ENCODE results near the gene IQGAP2. TPM values are rescaled to one million over a fixed set of nuclear protein-coding genes. Genes with fewer than 3 reads are reported as not detected.

IQGAP2 gene
- total RNA-seq, 2 donors from 2014 or later: 15.3 to 17.6 TPM

DNA sequence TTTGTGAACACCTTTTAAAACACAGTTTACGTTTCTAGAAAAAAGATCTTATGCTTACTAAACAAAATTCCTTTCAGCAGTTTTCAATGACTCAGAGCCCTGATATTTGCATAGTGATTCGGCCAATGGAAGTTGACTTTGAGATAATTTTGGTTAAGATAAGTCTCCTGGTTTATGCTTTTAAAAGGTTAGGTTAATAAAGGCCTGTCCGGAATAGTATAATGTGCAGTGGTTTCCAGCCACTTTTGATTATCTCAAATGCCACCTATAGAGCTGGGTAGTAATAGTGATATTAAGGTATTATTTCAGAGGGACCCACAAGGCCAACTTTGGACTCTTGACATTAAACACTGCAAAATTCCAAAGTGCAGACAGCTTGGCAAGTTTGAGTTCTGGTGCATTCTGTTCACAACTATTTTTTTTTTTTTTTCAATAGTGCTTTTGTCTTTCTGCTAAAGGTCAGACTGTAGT, 134.0 kb downstream of the IQGAP2 start:
- TF ChIP-seq, protein P1, sequence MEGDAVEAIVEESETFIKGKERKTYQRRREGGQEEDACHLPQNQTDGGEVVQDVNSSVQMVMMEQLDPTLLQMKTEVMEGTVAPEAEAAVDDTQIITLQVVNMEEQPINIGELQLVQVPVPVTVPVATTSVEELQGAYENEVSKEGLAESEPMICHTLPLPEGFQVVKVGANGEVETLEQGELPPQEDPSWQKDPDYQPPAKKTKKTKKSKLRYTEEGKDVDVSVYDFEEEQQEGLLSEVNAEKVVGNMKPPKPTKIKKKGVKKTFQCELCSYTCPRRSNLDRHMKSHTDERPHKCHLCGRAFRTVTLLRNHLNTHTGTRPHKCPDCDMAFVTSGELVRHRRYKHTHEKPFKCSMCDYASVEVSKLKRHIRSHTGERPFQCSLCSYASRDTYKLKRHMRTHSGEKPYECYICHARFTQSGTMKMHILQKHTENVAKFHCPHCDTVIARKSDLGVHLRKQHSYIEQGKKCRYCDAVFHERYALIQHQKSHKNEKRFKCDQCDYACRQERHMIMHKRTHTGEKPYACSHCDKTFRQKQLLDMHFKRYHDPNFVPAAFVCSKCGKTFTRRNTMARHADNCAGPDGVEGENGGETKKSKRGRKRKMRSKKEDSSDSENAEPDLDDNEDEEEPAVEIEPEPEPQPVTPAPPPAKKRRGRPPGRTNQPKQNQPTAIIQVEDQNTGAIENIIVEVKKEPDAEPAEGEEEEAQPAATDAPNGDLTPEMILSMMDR (IDR thresholded peaks at IDR 0.05): no peak
- no peak overlapping the region for H3K4me3 ChIP-seq
- DNase-seq (ENCODE audit: low spot score) (no peak), ATAC-seq (ENCODE audit: insufficient number of reproducible peaks, low FRiP score, low read depth) (no peak)
- no peaks in the 10 kb centered on the region for H3K4me1 ChIP-seq (ENCODE audit: control insufficient read depth in 1 of 2, low read depth in 2 of 2)
- no peaks in the 10 kb centered on the region for H3K36me3 ChIP-seq
- H3K27ac ChIP-seq: no peak overlapping the region
- no peaks in the 10 kb centered on the region for H3K9me3 ChIP-seq
- H3K27me3 ChIP-seq (replicated peaks; ENCODE audit: insufficient read depth): no peaks in the 10 kb centered on the region

DNA sequence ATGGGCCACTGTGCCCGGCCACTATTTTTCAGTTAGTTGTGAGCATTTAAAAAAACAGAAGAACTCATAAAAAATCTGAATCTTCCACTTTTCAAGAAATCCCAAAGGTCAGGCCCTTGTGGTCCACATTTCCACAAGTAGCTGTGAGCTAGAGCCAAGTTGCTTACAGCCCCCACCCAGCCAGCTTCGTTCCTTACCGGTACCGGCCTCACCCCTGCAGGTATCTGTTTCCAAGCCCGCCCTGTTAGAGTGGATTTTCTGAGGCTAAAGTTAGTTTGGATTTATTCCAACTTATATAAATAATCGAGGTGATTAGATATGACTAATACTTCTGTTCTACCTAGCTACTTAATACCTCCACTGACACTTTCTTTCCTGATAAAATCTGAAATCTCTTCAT, 139.2 kb downstream of the IQGAP2 start:
- Histone ChIP-seq H3K27ac (no peak overlapping the region), H3K27me3 (replicated peaks; ENCODE audit: insufficient read depth) (no peaks in the 10 kb centered on the region), H3K9me3 (no peaks in the 10 kb centered on the region), H3K4me1 (ENCODE audit: control insufficient read depth in 1 of 2, low read depth in 2 of 2) (no peaks in the 10 kb centered on the region), H3K4me3 (no peak overlapping the region), H3K36me3 (no peaks in the 10 kb centered on the region)
- no peak for ATAC-seq (ENCODE audit: insufficient number of reproducible peaks, low FRiP score, low read depth)
- DNase-seq (ENCODE audit: low spot score): no peak
- TF ChIP-seq, protein P1 (IDR thresholded peaks at IDR 0.05): no peak

DNA sequence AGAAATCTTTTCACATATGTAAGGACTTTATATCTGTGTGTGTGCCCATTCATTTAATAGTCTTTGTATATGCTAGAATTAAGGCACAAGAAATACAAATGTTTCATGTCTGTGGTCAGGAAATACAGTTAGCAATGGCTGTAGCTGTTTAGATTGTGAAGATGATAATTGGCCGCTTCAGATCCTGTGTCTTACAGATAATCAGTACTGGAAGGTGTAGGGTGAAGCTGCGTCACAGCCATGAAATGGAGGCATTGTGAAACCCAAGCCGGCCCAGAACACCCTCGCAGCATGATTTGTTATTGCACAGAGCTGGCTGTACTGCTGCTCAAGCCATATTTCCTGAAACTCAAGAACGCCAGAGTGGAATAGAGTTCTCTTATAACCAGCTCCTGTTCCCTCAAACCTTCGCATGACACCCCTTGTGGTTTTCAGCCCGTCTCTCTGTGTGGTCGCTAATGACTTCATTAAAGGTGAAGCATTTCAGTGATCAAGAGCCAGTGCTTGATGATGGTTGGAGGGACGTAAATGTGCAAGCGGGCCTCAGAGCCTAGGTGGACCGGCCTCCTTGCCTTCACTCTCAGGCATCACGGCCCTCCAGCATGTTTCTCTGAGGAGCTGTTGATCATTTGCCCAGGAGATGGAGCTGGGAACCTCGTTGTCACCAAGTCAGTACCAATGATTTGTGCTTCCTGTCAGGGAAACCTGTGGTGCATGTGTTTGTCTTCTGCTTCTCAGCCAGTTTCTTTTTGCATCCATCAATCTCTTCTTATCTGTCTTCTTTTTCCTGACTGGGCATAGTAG, 140.0 kb downstream of the IQGAP2 start:
- Histone ChIP-seq H3K27me3 (replicated peaks; ENCODE audit: insufficient read depth) (no peaks in the 10 kb centered on the region), H3K4me3 (peak overlapping the region; percentile 16), H3K9me3 (no peaks in the 10 kb centered on the region), H3K4me1 (ENCODE audit: control insufficient read depth in 1 of 2, low read depth in 2 of 2) (no peaks in the 10 kb centered on the region), H3K27ac (no peak overlapping the region), H3K36me3 (no peaks in the 10 kb centered on the region)
- ATAC-seq (ENCODE audit: insufficient number of reproducible peaks, low FRiP score, low read depth) (no peak), DNase-seq (ENCODE audit: low spot score) (no peak)
- TF ChIP-seq, protein P1 (IDR thresholded peaks at IDR 0.05): no peak

DNA sequence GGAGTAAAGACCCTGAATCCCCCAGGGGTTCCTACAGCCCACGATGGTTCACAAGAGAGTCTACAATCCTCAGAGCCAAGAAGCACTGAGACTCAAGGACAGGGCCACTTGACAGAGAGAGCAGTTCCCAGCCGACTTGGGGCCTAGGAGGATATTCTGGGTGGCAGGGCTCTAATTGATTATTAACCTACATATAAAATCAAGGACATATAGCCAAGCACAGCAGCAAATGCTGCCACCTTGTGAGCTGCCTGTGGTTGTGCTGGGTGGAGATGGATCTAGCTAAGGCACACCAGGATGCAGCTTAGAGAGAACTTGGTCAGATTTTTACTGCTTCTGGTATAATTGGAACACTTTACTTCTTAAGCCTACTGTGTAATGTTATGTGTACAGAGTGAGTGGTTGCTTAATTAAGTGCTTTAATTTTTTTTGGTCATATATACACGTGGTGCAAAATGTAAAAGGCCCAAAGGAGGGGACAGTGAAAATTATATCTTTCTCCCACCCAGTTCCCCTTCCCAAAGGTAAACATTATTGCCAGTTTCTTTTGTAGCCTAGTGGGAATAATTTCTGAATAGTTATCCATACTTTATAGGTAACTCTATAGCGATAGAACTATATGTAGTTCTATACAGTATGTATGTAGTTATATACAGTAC, 141.3 kb downstream of the IQGAP2 start:
- ATAC-seq (ENCODE audit: insufficient number of reproducible peaks, low FRiP score, low read depth) (no peak), DNase-seq (ENCODE audit: low spot score) (no peak)
- Histone ChIP-seq H3K4me3 (no peak overlapping the region), H3K9me3 (no peaks in the 10 kb centered on the region), H3K27me3 (replicated peaks; ENCODE audit: insufficient read depth) (no peaks in the 10 kb centered on the region), H3K27ac (no peak overlapping the region), H3K4me1 (ENCODE audit: control insufficient read depth in 1 of 2, low read depth in 2 of 2) (no peaks in the 10 kb centered on the region), H3K36me3 (no peaks in the 10 kb centered on the region)
- TF ChIP-seq, protein P1 (IDR thresholded peaks at IDR 0.05): no peak

DNA sequence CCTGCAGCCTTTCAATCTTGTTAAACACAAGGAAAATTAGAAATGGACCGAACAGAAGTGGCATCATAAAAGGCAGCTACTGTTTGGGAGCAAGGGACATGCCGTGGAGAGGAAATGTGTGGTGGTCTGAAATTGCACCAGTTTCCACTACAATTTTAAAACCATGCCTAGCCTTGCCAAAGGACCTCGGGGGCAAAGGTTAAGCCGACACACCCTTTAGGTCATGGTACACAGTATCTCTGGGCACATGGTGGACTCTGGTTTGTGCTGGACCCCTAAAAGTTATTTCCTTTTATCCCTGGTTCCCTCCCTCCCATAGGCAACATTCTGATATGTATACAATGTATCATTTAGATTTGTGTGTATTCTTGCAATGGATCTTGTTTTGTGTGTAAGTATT, 142.1 kb downstream of the IQGAP2 start:
- no peak overlapping the region for H3K27ac ChIP-seq
- H3K36me3 ChIP-seq: no peaks in the 10 kb centered on the region
- H3K27me3 ChIP-seq (replicated peaks; ENCODE audit: insufficient read depth): no peaks in the 10 kb centered on the region
- no peaks in the 10 kb centered on the region for H3K4me1 ChIP-seq (ENCODE audit: control insufficient read depth in 1 of 2, low read depth in 2 of 2)
- H3K4me3 ChIP-seq: no peak overlapping the region
- ATAC-seq (ENCODE audit: insufficient number of reproducible peaks, low FRiP score, low read depth) (no peak), DNase-seq (ENCODE audit: low spot score) (no peak)
- TF ChIP-seq, protein P1 (IDR thresholded peaks at IDR 0.05): no peak
- no peaks in the 10 kb centered on the region for H3K9me3 ChIP-seq
